ENCODE data around the gene ACTL10.

ACTL10 gene

GRCh38 chr20:33658929-33659328 lies 7.8 kb upstream of the ACTL10 start:
- no peak overlapping the region for H3K4me3 ChIP-seq (ENCODE audit: low read length)
- DNase-seq (ENCODE audit: low read depth) = no peak
- no peak for TF ChIP-seq CTCF (IDR thresholded peaks at IDR 0.05; ENCODE audit: insufficient read depth, low read depth, low read length, missing control alignments)

GRCh38 chr20:33659341-33660034 lies 7.3 kb upstream of the ACTL10 start:
- TF ChIP-seq CTCF (IDR thresholded peaks at IDR 0.05; ENCODE audit: insufficient read depth, low read depth, low read length, missing control alignments) = no peak
- H3K4me3 ChIP-seq (ENCODE audit: low read length) = no peak overlapping the region
- DNase-seq (ENCODE audit: low read depth) = no peak

- no peak for DNase-seq (ENCODE audit: low read depth)
- no peak overlapping the region for H3K4me3 ChIP-seq (ENCODE audit: low read length)
- no peak for TF ChIP-seq CTCF (IDR thresholded peaks at IDR 0.05; ENCODE audit: insufficient read depth, low read depth, low read length, missing control alignments)
Measured at GRCh38 chr20:33660035-33660684, 6.6 kb upstream of the ACTL10 start.

GRCh38 chr20:33660685-33661058 lies 6.1 kb upstream of the ACTL10 start:
- no peak for DNase-seq (ENCODE audit: low read depth)
- no peak for TF ChIP-seq CTCF (IDR thresholded peaks at IDR 0.05; ENCODE audit: insufficient read depth, low read depth, low read length, missing control alignments)
- H3K4me3 ChIP-seq (ENCODE audit: low read length) = no peak overlapping the region

- TF ChIP-seq CTCF (IDR thresholded peaks at IDR 0.05; ENCODE audit: insufficient read depth, low read depth, low read length, missing control alignments) = no peak
- H3K4me3 ChIP-seq (ENCODE audit: low read length) = peak within 1 kb of the TSS; percentile 68
- DNase-seq (ENCODE audit: low read depth) = no peak
Measured at GRCh38 chr20:33662172-33662571, 4.6 kb upstream of the ACTL10 start, which contains the start of gene C20orf144. TSS of gene C20orf144 (plus strand) at chr20:33662327. CDS start at chr20:33662346, 19 bp downstream.

- TF ChIP-seq CTCF (IDR thresholded peaks at IDR 0.05; ENCODE audit: insufficient read depth, low read depth, low read length, missing control alignments) = no peak
- peak overlapping the region; percentile 68 for H3K4me3 ChIP-seq (ENCODE audit: low read length)
- peak; percentile 81 for DNase-seq (ENCODE audit: low read depth)
Measured at GRCh38 chr20:33663161-33664084, 3.3 kb upstream of the ACTL10 start.

Measured in epithelial cell of esophagus (primary cell).